Cortex of kidney (tissue), 1 donor: ENCODE results near the gene STOML1.
A peak's percentile ranks its signal among the peaks of the same experiment; 100 is the strongest.

Experiments used
- DNase-seq: peaks from one replicate; lab custom pipeline; 2025; lab: John Stamatoyannopoulos, UW

Gene STOML1

GRCh38 chr15:73991726-73992593, at the start of gene STOML1:
TSS of gene STOML1 (minus strand) at chr15:73992295. CDS start at chr15:73992223, 72 bp downstream.
- DNase-seq = peak; percentile 25

- DNase-seq = no peak
Observed at GRCh38 chr15:74041311-74041756, 49.2 kb upstream of the STOML1 start.

GRCh38 chr15:74040109-74040850, 48.2 kb upstream of the STOML1 start:
- DNase-seq = no peak

GRCh38 chr15:74039656-74040010, 47.5 kb upstream of the STOML1 start:
- no peak for DNase-seq

GRCh38 chr15:74038707-74039655, 46.9 kb upstream of the STOML1 start:
- no peak for DNase-seq

- no peak for DNase-seq
Observed at GRCh38 chr15:74037171-74038117, 45.3 kb upstream of the STOML1 start.

- DNase-seq = no peak
Observed at GRCh38 chr15:74036271-74037170, 44.4 kb upstream of the STOML1 start.

GRCh38 chr15:74035121-74036017, 43.3 kb upstream of the STOML1 start:
- no peak for DNase-seq

GRCh38 chr15:74034206-74034755, 42.2 kb upstream of the STOML1 start:
- no peak for DNase-seq

GRCh38 chr15:74032606-74033561, 40.8 kb upstream of the STOML1 start:
- no peak for DNase-seq

- no peak for DNase-seq
Observed at GRCh38 chr15:74032046-74032445, 40.0 kb upstream of the STOML1 start.

- DNase-seq = no peak
Observed at GRCh38 chr15:74028646-74029045, 36.6 kb upstream of the STOML1 start.

GRCh38 chr15:74027688-74028087, 35.6 kb upstream of the STOML1 start:
- DNase-seq = no peak

- no peak for DNase-seq
Observed at GRCh38 chr15:74025436-74025835, 33.3 kb upstream of the STOML1 start.

GRCh38 chr15:74024687-74025086, 32.6 kb upstream of the STOML1 start:
- no peak for DNase-seq

GRCh38 chr15:74022706-74023470, 30.8 kb upstream of the STOML1 start:
- no peak for DNase-seq
